Tibial nerve (tissue), 4 donors: ENCODE results near the gene NCOA5. TPM values are rescaled to one million over a fixed set of nuclear protein-coding genes. Genes with fewer than 3 reads are reported as not detected.
A peak's percentile ranks its signal among the peaks of the same experiment; 100 is the strongest.

Experiments used
- DNase-seq, 2 donors: peaks; one replicate each; pipeline ENCODE4 v3.0.0-alpha.2; 2019; ENCODE audit warnings: low spot score in 2 of 2
- H3K27ac ChIP-seq, 4 donors: fragments of 200-600 bp; sonication (generic) in 3 of 4; one replicate each; pipeline ENCODE4 v1.5.1; 2017 to 2019; ENCODE audit warnings: mild to moderate bottlenecking in 1 of 4
- H3K27me3 ChIP-seq, 2 donors: fragments of 200-600 bp; sonication (generic) in 1 of 2; one replicate each; pipeline versions ENCODE4 v1.5.1 to v1.6.0; 2017 to 2019
- H3K36me3 ChIP-seq, 3 donors: fragments of 200-600 bp; sonication (generic); one replicate each; pipeline ENCODE4 v1.5.1; 2018 to 2019
- H3K4me1 ChIP-seq, 4 donors: fragments of 200-600 bp; sonication (generic) in 3 of 4; one replicate each; pipeline ENCODE4 v1.5.1; 2017 to 2019
- H3K4me3 ChIP-seq, 4 donors: fragments of 200-600 bp; sonication (generic) in 3 of 4; one replicate each; pipeline ENCODE4 v1.5.1; 2017 to 2019; ENCODE audit warnings: mild to moderate bottlenecking in 1 of 4, moderate library complexity in 1 of 4
- H3K9me3 ChIP-seq, 4 donors: fragments of 200-600 bp; sonication (generic) in 3 of 4; one replicate each; pipeline ENCODE4 v1.5.1; 2017 to 2019
- EP300 ChIP-seq, 2 donors: sonication (generic); formaldehyde crosslinking; IDR thresholded peaks; one replicate each; pipeline ENCODE4 v1.6.1; 2017; ENCODE audit warnings: antibody characterized with exemption in 2 of 2, mild to moderate bottlenecking in 1 of 2
- POLR2A ChIP-seq, 2 donors: fragments of 450-650 bp; IDR thresholded peaks; one replicate each; pipeline ENCODE4 v1.6.1; 2017; ENCODE audit warnings: antibody characterized with exemption in 2 of 2, mild to moderate bottlenecking in 2 of 2, moderate library complexity in 2 of 2
- WGBS, 2 donors: methylation state at CpG; one replicate each; pipeline ENCODE4 v1.1.5; 2018; 5-methylcytosine and 5-hydroxymethylcytosine counted together
- total RNA-seq, 4 donors: library from RNA; depleted of rRNA; stranded (reverse); fragments of >200 nt; gene quantifications; one replicate each; pipeline ENCODE4 v1.1.0, GENCODE V29; 2016
- TF ChIP-seq, protein P1 (sequence below), 5 experiments: fragments of 200-600 bp in 3 of 5; fragments of 450-650 bp in 2 of 5; sonication (generic) in 3 of 5; IDR thresholded peaks; one replicate each; pipeline ENCODE4 v1.5.1; 2016 to 2019; ENCODE audit warnings: antibody characterized with exemption in 5 of 5, mild to moderate bottlenecking in 3 of 5, moderate library complexity in 2 of 5

NCOA5 gene
- total RNA-seq, 4 donors from 2014 or later: 34.8 to 71.4 (median 47.2) TPM

DNA sequence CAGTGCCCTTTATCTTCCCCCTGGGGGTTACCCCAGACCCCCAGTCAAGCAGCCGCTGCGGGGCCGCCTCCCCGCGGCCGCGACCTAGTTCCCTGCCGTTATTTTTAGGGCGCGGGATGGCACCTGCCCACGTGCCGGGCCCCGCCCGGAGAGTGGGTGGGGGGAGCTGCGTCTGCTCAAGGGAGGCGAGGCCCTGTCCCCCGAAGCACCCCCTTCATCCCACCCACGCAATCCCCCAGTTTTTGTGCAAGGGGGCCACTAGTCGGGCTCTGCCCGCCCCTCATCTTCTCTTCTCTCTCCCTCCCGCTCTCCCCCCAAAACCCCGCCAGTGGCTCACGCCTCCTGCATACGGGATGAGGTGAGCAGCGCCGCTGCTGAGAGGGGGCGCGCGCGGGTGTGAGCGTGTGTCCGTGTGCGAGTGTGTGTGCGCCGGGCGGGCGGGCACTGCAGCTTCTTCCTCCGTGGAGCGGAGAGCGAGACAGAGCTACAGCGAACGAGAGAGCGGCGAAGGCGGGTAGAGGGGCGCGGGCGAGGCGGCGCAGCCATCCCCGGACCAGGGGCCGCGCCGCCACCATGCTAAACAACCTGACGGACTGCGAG is 60.9 kb downstream of the NCOA5 start, which contains the start of gene SLC12A5:
SLC12A5 (plus strand) TSS at position 444 of the 600 bp plus-strand sequence; CDS start at position 574, 130 bp downstream.
- TF ChIP-seq EP300 (IDR thresholded peaks at IDR 0.05) (no peak), POLR2A (IDR thresholded peaks at IDR 0.05) (no peak)
- TF ChIP-seq, protein P1, sequence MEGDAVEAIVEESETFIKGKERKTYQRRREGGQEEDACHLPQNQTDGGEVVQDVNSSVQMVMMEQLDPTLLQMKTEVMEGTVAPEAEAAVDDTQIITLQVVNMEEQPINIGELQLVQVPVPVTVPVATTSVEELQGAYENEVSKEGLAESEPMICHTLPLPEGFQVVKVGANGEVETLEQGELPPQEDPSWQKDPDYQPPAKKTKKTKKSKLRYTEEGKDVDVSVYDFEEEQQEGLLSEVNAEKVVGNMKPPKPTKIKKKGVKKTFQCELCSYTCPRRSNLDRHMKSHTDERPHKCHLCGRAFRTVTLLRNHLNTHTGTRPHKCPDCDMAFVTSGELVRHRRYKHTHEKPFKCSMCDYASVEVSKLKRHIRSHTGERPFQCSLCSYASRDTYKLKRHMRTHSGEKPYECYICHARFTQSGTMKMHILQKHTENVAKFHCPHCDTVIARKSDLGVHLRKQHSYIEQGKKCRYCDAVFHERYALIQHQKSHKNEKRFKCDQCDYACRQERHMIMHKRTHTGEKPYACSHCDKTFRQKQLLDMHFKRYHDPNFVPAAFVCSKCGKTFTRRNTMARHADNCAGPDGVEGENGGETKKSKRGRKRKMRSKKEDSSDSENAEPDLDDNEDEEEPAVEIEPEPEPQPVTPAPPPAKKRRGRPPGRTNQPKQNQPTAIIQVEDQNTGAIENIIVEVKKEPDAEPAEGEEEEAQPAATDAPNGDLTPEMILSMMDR (IDR thresholded peaks at IDR 0.05): no peak
- no peak for DNase-seq
- Histone ChIP-seq H3K9me3 (no peaks in the 10 kb centered on the region), H3K27ac (no peak within 1 kb of the TSS), H3K4me3 (no peak within 1 kb of the TSS), H3K36me3 (no peaks in the 10 kb centered on the region), H3K27me3 (peaks cover 0 to 97% of the 10 kb centered on the region in 2 donors), H3K4me1 (peaks cover 0 to 16% (median 0%) of the 10 kb centered on the region in 4 donors)
- 12 to 26% methylated on average over 32 to 38 of the region's 56 CpGs for WGBS, 2 donors

DNA sequence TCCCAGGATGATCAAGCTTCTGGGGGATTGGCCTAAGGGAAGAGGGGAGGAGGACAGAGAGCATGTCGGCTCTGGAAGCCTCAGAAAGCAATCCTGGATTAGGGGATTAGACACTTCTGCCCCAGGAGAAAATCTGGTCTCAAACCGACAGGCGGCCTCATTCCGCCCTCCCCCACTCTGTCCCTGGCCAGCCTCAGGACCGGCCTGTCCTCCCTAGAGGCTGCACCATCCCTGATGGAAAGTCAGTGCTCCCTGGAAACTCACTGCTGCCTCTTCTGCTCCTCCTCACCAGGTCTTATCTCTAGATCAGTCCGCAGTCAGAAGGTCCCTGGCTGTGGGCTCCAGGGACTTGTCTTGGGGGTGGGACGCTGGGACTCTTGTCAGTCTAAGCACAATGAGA is 61.7 kb downstream of the NCOA5 start:
- H3K27me3 ChIP-seq: peaks cover 0 to 98% of the 10 kb centered on the region in 2 donors
- no peak for DNase-seq
- no peak overlapping the region for H3K4me3 ChIP-seq
- no peak for TF ChIP-seq POLR2A (IDR thresholded peaks at IDR 0.05)
- TF ChIP-seq, protein P1 (IDR thresholded peaks at IDR 0.05): no peak
- no peak for TF ChIP-seq EP300 (IDR thresholded peaks at IDR 0.05)
- no peak overlapping the region for H3K27ac ChIP-seq
- H3K9me3 ChIP-seq: no peaks in the 10 kb centered on the region
- H3K4me1 ChIP-seq: peaks cover 0 to 18% (median 0%) of the 10 kb centered on the region in 4 donors
- 56 to 69% methylated on average over 6 to 7 of the region's 7 CpGs for WGBS, 2 donors
- no peaks in the 10 kb centered on the region for H3K36me3 ChIP-seq

- H3K4me1 ChIP-seq: peaks cover 0 to 25% (median 3%) of the 10 kb centered on the region in 4 donors
- H3K36me3 ChIP-seq: no peaks in the 10 kb centered on the region
- no peak overlapping the region for H3K27ac ChIP-seq
- DNase-seq: peak in 1 of 2 donors; percentile 66
- H3K27me3 ChIP-seq: peaks cover 0 to 98% of the 10 kb centered on the region in 2 donors
- TF ChIP-seq, protein P1 (IDR thresholded peaks at IDR 0.05): no peak
- TF ChIP-seq EP300 (IDR thresholded peaks at IDR 0.05): no peak
- TF ChIP-seq POLR2A (IDR thresholded peaks at IDR 0.05): no peak
- 5 to 9% methylated on average over 4 of the region's 4 CpGs for WGBS, 2 donors
- H3K9me3 ChIP-seq: no peaks in the 10 kb centered on the region
- H3K4me3 ChIP-seq: no peak overlapping the region
Observed at GRCh38 chr20:46027245-46027853, 62.4 kb downstream of the NCOA5 start.

GRCh38 chr20:46025376-46025783 is 64.4 kb downstream of the NCOA5 start:
- Histone ChIP-seq H3K36me3 (no peaks in the 10 kb centered on the region), H3K9me3 (no peaks in the 10 kb centered on the region), H3K4me1 (peaks cover 0 to 31% (median 14%) of the 10 kb centered on the region in 4 donors), H3K27ac (no peak overlapping the region), H3K27me3 (peaks cover 3 to 98% of the 10 kb centered on the region in 2 donors), H3K4me3 (no peak overlapping the region)
- TF ChIP-seq POLR2A (IDR thresholded peaks at IDR 0.05) (no peak), EP300 (IDR thresholded peaks at IDR 0.05) (no peak)
- TF ChIP-seq, protein P1 (IDR thresholded peaks at IDR 0.05): no peak
- 56 to 57% methylated on average over 10 of the region's 10 CpGs for WGBS, 2 donors
- DNase-seq: no peak

DNA sequence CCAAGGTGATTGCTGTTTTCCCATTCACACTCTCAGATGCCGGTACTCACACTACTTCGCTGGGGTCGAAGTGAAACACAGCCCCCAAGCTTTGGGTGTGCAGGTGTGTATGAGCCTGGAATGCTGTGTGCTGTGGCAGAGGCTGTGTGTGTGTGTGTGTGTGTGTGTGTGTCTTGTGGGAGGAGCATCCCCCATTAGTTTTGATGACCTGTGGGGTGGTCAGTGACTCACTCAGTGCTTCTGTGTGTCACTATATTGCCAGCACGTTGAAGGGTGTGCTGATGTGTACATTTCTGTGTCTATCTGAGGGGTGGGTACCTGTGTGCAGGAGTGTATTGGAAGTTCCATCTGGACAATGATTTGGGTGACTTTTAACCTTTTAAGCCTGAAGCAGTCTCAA is 65.8 kb downstream of the NCOA5 start:
- Histone ChIP-seq H3K9me3 (no peaks in the 10 kb centered on the region), H3K36me3 (no peaks in the 10 kb centered on the region), H3K27ac (no peak overlapping the region), H3K27me3 (peaks cover 3 to 98% of the 10 kb centered on the region in 2 donors), H3K4me3 (no peak overlapping the region), H3K4me1 (peaks cover 0 to 26% (median 14%) of the 10 kb centered on the region in 4 donors)
- TF ChIP-seq POLR2A (IDR thresholded peaks at IDR 0.05) (no peak), EP300 (IDR thresholded peaks at IDR 0.05) (no peak)
- TF ChIP-seq, protein P1 (IDR thresholded peaks at IDR 0.05): no peak
- 64 to 78% methylated on average over 4 of the region's 4 CpGs for WGBS, 2 donors
- no peak for DNase-seq
